Endothelial cell of umbilical vein (primary cell): ENCODE results near the gene ALOX15B.

Experiments used
- CTCF ChIP-seq, 2 donors: IDR thresholded peaks; 1 replicate in 1 of 2; 2 replicates in 1 of 2; pipeline ENCODE4 v1.5.1; 2011; ENCODE audit warnings: low read length in 2 of 2, mild to moderate bottlenecking in 2 of 2, moderate library complexity in 2 of 2, control low read depth in 1 of 2, inconsistent platforms in 1 of 2, low read depth in 1 of 2; ENCODE audit not compliant: insufficient read depth in 1 of 2; ENCODE audit errors: extremely low read depth in 1 of 2
- EZH2 ChIP-seq: IDR thresholded peaks from 2 replicates; pipeline ENCODE4 v1.6.1; 2012; ENCODE audit warnings: borderline replicate concordance, low read depth, mild to moderate bottlenecking, moderate library complexity, low read length, inconsistent platforms; ENCODE audit not compliant: severe bottlenecking
- POLR2A ChIP-seq: IDR thresholded peaks from 2 replicates; pipeline ENCODE4 v1.6.1; 2012; ENCODE audit warnings: low read depth, mild to moderate bottlenecking, control low read depth, low read length
- POLR2AphosphoS5 ChIP-seq: IDR thresholded peaks from 2 replicates; pipeline ENCODE4 v1.6.1; 2012; ENCODE audit warnings: low read depth, mild to moderate bottlenecking, control low read depth, low read length, moderate library complexity; ENCODE audit not compliant: insufficient read depth

GRCh38 chr17:8069587-8069860 lies 30.7 kb downstream of the ALOX15B start:
- TF ChIP-seq CTCF (IDR thresholded peaks at IDR 0.05; ENCODE audit: extremely low read depth in 1 of 2, insufficient read depth in 1 of 2, low read depth in 1 of 2, low read length in 2 of 2) = no peak
- no peak for TF ChIP-seq POLR2AphosphoS5
- TF ChIP-seq POLR2A = no peak
- no peak for TF ChIP-seq EZH2
